ENCODE measurements around the gene GRPEL2. TPM values are rescaled to one million over a fixed set of nuclear protein-coding genes. Genes with fewer than 3 reads are reported as not detected.

GRPEL2 gene
- total and polyA plus RNA-seq, 2 donors (not counting 3 experiments of a cell fraction or from before 2014, with no cell fraction given) = 7.6 to 32.5 TPM

- intact Hi-C loops (cut with micrococcal nuclease) = no loop called here
- FAIRE-seq (no peak), DNase-seq (ENCODE audit: low read depth, low spot score) (no peak)
- Histone ChIP-seq H3K36me3 (ENCODE audit: control insufficient read depth in 2 of 2, extremely low read depth in 1 of 2, insufficient read depth in 2 of 2, low read length in 2 of 2) (no peaks in the 10 kb centered on the region), H3K27me3 (ENCODE audit: control insufficient read depth in 2 of 2, insufficient read depth in 2 of 2, low read length in 2 of 2) (no peaks in the 10 kb centered on the region), H3K9ac (replicated peaks; ENCODE audit: extremely low read depth, insufficient read depth, low read length) (no peak overlapping the region), H3K4me2 (ENCODE audit: insufficient read depth, low read length) (no peak overlapping the region), H3K9me3 (replicated peaks; ENCODE audit: control insufficient read depth, insufficient read depth, low read length) (no peaks in the 10 kb centered on the region), H3K27ac (ENCODE audit: insufficient read depth, low read depth, low read length) (no peak overlapping the region), H2AFZ (ENCODE audit: low read depth, low read length) (no peak overlapping the region), H3K4me3 (replicated peaks in 1 of 3; ENCODE audit: insufficient read depth in 1 of 3, low read depth in 1 of 3, low read length in 3 of 3) (no peak overlapping the region), H3K4me1 (ENCODE audit: control insufficient read depth, extremely low read depth, insufficient read depth, low read length) (no peaks in the 10 kb centered on the region), H4K20me1 (replicated peaks; ENCODE audit: control insufficient read depth, extremely low read depth, insufficient read depth, low read length) (no peaks in the 10 kb centered on the region), H3K79me2 (ENCODE audit: control insufficient read depth, insufficient read depth, low read length) (no peaks in the 10 kb centered on the region), H3K9me1 (replicated peaks; ENCODE audit: control insufficient read depth, extremely low read depth, insufficient read depth, low read length) (no peaks in the 10 kb centered on the region)
- dilution Hi-C loops (cut with MboI; ENCODE audit: extremely low pct_ligation_motif_present, low sequenced_read_pairs) = no loop called here
- ChIA-PET POLR2A (no interaction called here), CTCF (interaction anchor here (0.9 kb wide), 1 partner anchor 16 kb away, joined by 3 read pairs; no protein-coding TSS in a partner anchor)
- TF ChIP-seq POLR2AphosphoS5 (IDR thresholded peaks at IDR 0.05; ENCODE audit: insufficient read depth, low read depth, low read length) (no peak), MYC (IDR thresholded peaks at IDR 0.05; ENCODE audit: low read depth, low read length) (no peak), FOS (IDR thresholded peaks at IDR 0.05; ENCODE audit: borderline replicate concordance, insufficient read depth, low read length) (no peak), CTCF (IDR thresholded peaks at IDR 0.05; ENCODE audit: extremely low read depth in 1 of 2, insufficient read depth in 1 of 2, low read depth in 1 of 2, low read length in 2 of 2) (no peak), EZH2 (IDR thresholded peaks at IDR 0.05; ENCODE audit: borderline replicate concordance, low read depth, low read length, severe bottlenecking) (no peak), JUN (IDR thresholded peaks at IDR 0.05; ENCODE audit: borderline replicate concordance, insufficient read depth, insufficient read length, low read depth) (no peak), MAX (IDR thresholded peaks at IDR 0.05; ENCODE audit: insufficient read depth, insufficient read length) (no peak), POLR2A (IDR thresholded peaks at IDR 0.05; ENCODE audit: low read depth, low read length) (no peak), GATA2 (IDR thresholded peaks at IDR 0.05; ENCODE audit: insufficient read depth, insufficient read length, low read depth, low read length) (no peak)
- no TSS peak for BruUV-seq (replicated peaks)
These were observed 46.2 kb downstream of the GRPEL2 start for GRCh38 chr5:149391524-149391923.
